Astrocyte of the spinal cord (primary cell): ENCODE data around the gene SRGAP1.

ENCODE experiments used
- DNase-seq: peaks from one replicate; pipeline ENCODE4 v3.0.0; 2011; ENCODE audit warnings: low read depth, low spot score
- H3K4me3 ChIP-seq: 2 replicates; pipeline ENCODE4 v1.5.1; 2011; ENCODE audit warnings: low read depth, mild to moderate bottlenecking, low read length, moderate library complexity
- in situ Hi-C: cut with HindIII; loops from 2 replicates; pipeline ENCODE4 v1.10.0; 2017; ENCODE audit warnings: low sequenced_read_pairs
- TF ChIP-seq, protein P1 (sequence below): IDR thresholded peaks from 2 replicates; pipeline ENCODE4 v1.5.1; 2012; ENCODE audit warnings: low read depth, mild to moderate bottlenecking, low read length, inconsistent platforms

Gene SRGAP1

DNA sequence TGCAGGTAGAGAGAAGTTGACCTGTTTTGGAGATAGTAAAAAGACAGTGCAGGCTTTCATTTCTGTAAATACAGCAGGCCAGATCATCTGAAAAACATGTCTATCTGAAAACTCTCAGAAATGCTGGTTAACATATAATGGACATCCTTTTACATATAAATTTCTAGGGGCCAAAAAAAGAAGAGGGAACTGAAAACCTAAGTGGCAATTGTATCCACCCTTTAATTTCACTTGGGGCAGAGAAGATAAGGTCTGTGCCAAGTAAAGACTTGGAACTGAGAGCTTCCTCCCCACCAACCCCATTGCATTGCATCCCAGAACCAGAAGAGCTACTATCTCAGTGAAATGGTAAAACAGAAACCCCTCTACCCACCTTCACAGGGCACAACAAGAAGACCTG, 141.0 kb downstream of the SRGAP1 start:
- TF ChIP-seq, protein P1, sequence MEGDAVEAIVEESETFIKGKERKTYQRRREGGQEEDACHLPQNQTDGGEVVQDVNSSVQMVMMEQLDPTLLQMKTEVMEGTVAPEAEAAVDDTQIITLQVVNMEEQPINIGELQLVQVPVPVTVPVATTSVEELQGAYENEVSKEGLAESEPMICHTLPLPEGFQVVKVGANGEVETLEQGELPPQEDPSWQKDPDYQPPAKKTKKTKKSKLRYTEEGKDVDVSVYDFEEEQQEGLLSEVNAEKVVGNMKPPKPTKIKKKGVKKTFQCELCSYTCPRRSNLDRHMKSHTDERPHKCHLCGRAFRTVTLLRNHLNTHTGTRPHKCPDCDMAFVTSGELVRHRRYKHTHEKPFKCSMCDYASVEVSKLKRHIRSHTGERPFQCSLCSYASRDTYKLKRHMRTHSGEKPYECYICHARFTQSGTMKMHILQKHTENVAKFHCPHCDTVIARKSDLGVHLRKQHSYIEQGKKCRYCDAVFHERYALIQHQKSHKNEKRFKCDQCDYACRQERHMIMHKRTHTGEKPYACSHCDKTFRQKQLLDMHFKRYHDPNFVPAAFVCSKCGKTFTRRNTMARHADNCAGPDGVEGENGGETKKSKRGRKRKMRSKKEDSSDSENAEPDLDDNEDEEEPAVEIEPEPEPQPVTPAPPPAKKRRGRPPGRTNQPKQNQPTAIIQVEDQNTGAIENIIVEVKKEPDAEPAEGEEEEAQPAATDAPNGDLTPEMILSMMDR = no peak
- DNase-seq = no peak

DNA sequence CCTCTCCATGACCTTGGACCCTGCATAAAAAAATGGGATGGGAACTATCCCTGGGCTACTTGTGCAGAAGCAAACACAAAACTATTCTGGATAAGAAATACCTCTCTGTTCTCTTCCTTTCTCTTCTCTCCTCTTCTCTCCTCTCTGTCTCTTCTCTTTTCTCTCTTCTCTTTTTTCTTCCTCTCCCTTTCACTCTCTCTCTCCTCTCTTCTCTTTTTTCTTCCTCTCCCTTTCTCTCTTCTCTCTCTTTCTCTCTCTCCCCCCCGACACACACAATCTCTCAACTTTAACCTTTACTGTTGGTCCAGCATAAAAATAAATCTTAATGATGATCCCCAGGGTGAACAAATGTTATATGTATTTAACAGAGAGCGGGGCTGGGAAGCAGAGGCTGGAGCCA, 141.4 kb downstream of the SRGAP1 start:
- TF ChIP-seq, protein P1 = no peak
- DNase-seq = no peak
- in situ Hi-C loops = no loop called here
- H3K4me3 ChIP-seq = no peak overlapping the region

More for the DNA sequence above, 141.0 kb downstream of the SRGAP1 start:
- no peak overlapping the region for H3K4me3 ChIP-seq
- in situ Hi-C loops = no loop called here

DNA sequence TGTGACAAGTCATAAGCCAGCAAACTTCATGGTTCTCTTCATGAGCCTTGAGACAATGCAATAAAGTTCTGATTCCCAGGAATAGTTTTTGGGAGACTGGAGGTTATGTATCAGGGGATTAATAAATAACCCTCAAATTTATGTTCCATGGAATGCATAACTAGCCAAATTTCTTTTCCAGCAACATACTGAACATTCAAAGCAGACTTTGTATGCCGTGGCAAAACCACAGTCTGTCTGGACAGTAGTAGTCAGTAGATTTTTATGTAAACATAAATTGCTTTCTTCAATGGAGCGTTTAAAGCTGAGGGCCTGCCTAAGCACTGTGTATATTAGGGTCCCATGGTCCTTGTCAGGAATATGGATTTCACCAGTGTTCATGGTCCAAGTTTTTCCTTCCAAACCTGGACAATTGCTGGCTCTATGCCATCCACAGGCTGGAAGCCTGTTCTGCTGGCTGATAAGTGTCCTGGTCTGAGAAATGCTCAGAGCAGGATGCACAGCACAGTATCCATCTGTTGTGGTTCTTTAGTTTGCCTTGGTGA, 144.9 kb downstream of the SRGAP1 start:
- no peak overlapping the region for H3K4me3 ChIP-seq
- TF ChIP-seq, protein P1 = no peak
- in situ Hi-C loops = no loop called here
- peak; percentile 70 for DNase-seq

DNA sequence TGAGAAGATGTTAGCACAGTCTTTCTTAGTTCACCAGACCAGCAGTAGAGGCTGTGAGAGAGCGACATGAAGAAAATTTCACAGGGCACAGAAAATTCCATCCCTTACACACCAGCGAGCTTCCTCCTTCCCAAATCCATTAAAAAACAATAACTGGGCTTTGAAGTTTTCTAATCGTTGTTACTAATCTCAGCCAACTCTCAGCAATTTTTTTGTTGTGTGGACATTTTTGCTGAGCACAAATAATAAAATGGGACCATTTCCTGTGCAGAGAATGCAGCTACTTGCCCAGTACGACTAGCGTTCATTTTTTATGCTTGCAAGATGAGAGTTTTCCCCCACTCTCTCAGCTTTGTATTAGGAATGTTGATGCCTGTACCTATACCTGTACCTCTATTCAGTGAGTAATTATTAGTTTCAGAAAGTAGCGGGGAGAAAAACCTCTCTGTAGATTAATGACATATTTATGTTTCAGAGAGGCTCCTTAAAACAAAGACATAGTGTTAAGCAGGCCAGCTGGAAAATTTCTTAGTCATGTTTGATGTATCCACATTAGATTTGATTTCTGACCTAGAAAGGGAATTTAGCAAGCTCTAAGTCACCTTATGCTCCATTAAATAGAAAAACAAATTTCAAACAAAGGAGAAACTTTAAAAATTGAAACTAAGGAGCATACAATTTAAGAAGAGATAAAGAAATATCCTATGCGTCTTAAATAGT, 146.5 kb downstream of the SRGAP1 start:
- TF ChIP-seq, protein P1 = no peak
- in situ Hi-C loops = no loop called here
- no peak overlapping the region for H3K4me3 ChIP-seq
- no peak for DNase-seq

DNA sequence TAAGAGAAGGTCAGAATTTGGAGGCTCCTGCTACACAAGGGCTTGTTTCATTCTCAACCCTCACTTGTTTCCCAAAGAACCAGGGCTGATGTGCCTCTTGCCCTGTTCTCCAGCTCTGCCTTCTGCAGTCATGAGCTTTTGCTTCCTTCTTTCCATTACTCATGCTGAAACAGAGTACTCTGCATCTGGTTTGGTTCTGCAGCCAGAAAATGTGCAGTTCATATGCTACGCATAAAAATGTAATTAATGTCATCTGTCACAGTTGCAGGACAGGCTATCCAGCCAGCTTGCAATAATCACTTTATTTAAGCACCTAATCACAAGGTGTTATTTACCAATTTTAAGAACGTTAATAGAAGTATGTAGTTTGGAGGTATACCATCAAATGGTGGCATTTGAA, 150.2 kb downstream of the SRGAP1 start:
- TF ChIP-seq, protein P1 = no peak
- no peak overlapping the region for H3K4me3 ChIP-seq
- in situ Hi-C loops = no loop called here
- DNase-seq = no peak

DNA sequence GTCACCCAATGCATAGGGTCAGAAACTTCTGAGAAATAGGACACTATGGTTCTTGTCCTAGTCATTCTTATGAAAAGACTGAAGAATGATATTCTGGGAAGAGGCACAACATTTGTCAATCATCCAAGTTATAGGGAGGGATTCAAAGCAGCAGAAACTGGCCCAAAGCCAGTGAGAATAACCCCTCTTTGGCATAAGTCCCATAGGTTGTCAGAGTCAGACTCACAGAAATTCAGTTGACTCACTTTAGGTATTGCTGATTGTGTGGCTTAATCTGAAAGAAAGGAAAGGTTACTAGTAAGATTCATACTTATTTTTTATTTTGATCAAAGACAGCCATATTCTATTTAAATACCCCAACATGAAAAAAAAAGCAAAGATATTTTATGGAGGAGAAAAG, 151.0 kb downstream of the SRGAP1 start:
- H3K4me3 ChIP-seq = no peak overlapping the region
- in situ Hi-C loops = no loop called here
- TF ChIP-seq, protein P1 = no peak
- no peak for DNase-seq
